ENCODE measurements around the gene RIMS3.
"Not testable (repeated sequence)": the region's sequence is repeated elsewhere in the genome, so short reads cannot be mapped to it uniquely, and the experiment has no call there.

RIMS3 gene

DNA sequence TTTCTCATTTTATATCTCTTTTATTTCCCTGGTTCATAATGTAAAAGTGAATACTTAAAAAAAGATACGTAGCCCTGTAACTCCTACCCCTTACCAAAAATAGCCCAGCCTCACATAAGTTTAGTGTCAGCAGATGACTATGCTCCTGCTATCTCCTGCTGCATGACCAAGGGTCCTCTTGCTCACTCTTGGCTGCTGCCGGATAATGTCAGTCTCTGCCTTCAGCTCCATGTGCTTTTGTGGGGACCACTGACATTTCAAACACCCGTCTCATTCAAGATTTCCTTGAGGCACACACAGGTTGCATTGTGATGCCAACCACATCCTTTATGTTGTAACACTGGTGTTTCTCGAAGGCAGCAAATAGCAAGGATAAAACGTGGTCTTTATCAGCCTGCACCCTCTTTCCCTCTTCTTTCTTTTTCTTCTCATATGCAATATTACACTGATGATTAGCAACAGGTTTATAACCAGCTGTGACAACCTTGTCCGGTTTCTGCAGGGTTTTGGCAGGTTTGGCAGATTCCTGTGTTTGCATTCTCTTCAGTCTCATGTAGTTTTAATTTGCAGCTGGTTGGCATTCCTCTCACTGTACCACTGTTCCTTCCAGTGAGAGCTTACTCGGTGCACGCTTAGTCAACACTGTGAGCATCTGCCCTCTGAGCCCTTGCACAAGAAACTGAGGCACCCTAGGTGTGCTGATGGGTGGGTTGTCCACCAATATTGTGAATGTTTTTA, 71.9 kb downstream of the RIMS3 start:
- DNase-seq (ENCODE audit: low read depth in 2 of 2), result no peak

DNA sequence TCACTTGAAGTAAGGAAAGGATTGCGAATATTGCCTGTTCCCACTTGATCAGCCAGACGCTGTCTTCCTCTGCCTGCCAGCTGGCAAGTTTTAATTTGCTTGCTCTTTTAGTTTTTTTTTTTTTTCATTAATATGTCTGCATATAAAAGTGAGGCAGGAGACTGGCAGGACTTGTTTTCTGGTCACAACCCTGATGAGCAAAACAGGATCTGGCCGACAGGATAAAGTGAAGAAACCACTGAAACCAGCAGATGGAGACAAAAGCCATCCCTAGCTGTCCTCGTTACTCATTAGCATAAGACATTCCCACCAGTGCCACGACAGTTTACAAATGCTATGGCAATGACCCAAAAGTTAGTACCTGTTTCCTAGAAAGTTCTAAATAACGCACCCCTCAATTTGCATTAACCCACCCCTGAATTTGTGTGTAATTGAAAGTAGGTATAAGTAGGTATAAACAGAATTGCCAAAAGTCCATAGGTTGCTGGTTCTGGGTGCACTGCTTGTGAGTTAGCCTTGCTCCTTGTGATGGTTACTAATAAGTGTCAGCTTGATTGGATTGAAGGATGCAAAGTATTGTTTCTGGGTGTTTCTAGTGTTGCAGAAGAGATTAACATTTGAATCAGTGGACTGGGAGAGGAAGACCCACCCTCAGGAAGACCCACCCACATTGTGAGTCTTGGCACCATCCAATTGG, 73.2 kb downstream of the RIMS3 start:
- DNase-seq (ENCODE audit: low read depth in 2 of 2), result no peak

DNA sequence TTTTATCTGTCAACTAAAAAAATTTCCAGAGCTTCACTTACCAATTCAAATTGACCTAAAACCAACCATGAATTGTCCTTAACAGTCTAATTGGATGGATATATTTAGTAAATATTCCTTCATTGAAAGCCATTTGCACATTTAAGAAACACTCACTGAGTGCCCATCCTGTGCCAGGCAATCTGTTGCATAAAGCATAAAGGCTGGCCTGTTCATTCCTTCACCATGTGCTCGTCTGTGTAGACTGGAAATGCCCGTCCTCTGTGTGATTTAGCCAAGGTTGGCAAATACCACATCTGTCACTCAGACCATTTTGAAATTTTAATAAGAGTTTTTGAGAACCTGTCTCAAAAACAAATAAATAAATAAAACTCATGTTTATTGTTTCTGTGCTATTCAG, 76.9 kb downstream of the RIMS3 start:
- no peak for DNase-seq (ENCODE audit: low read depth in 2 of 2)

DNA sequence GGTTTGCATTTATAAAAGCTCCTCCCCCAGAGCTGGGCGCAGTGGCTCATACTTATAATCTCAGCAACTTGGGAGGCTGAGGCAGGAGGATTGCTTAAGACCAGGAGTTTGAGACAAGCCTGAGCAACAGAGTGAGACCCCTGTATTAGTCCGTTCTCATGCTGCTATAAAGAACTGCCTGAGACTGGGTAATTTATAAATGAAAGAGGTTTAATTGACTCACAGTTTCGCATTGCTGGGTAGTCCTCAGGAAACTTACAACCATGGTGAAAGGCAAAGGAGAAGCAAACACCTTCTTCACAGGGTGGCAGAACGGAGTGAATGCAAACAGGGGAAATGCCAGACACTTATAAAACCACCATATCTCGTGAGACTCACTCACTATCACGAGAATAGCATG, 81.5 kb downstream of the RIMS3 start:
- DNase-seq (ENCODE audit: low read depth in 2 of 2), result no peak

DNA sequence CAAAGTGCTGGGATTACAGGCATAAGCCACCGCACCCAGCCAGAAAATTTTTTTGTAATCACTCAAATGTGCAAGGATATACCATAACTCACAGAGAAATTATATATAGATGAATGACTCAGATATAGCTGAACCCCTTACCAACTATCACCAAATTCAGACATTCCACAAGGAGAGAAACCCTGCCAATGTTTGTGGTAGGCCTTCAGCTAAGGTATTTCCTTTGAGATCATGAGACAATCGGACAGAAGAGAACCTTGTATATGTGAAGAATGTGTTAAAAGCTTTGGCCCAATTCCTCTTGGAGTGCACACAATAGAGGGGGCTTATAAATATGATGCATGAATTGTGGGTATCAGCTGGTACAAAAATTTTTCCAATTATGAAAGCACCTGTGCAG, 83.4 kb downstream of the RIMS3 start:
- DNase-seq (ENCODE audit: low read depth in 2 of 2), result no peak

DNA sequence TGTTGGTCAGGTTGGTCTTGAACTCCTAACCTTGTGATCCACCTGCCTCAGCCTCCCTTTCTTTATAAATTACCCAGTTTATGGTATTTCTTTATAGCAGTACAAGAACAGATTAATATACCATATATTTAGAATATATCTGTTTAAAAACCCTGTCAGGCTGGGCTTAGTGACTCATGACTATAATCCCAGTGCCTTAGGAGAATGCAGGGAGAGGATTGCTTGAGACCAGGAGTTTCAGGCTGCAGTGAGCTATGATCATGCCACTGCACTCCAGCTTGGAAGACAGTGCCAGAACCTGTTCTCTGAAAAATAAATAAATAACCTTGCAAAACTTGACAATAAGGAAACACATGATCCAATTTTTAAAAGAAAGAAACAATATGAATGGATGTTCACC, 90.1 kb downstream of the RIMS3 start:
- no peak for DNase-seq (ENCODE audit: low read depth in 2 of 2)

DNA sequence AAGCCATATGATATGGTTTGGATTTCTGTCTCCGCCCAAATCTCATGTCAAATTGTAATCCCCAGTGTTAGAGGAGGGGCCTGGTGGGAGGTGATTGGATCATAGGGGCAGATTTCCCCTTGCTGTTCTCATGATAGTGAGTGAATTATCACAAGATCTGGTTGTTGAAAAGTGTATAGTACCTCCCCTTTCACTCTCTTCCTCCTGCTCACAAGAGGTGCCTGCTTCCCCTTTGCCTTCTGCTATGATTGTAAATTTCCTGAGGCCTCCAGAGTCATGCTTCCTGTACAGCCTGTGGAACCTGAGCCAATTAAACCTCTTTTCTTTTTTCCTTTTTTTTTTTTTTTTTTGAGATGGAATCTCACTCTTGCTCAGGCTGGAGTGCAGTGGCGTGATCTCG, 90.7 kb downstream of the RIMS3 start:
- not testable (repeated sequence) for DNase-seq (ENCODE audit: low read depth in 2 of 2)
